ENCODE data around the gene ISL2. TPM values are rescaled to one million over a fixed set of nuclear protein-coding genes. Genes with fewer than 3 reads are reported as not detected.

The ISL2 gene
- total and polyA plus RNA-seq, 9 of the 15 experiments (the other 6 are each of a cell fraction or from before 2014, with no cell fraction given), result 0.15 to 23.7 (median 4.0) TPM

GRCh38 chr15:76342382-76343201, 6.0 kb downstream of the ISL2 start (continued):
- no peak for TF ChIP-seq E2F8 (IDR thresholded peaks at IDR 0.05; ENCODE audit: low read depth, partially characterized antibody)
- no peak for TF ChIP-seq CBX1 (IDR thresholded peaks at IDR 0.05; ENCODE audit: low read depth)
- no peak for TF ChIP-seq DLX4 (CRISPR knock-in tag; IDR thresholded peaks at IDR 0.05)

- no peak overlapping the region for H3K4me2 ChIP-seq (ENCODE audit: insufficient read depth, low read length)
- H3K9me3 ChIP-seq (replicated peaks; ENCODE audit: control insufficient read depth, insufficient read depth, low read depth, low read length), result no peaks in the 10 kb centered on the region; the same call in 1 of the 2 replicates
- no peaks in the 10 kb centered on the region for H3K27me3 ChIP-seq (ENCODE audit: control insufficient read depth in 2 of 2, insufficient read depth in 2 of 2, low read length in 2 of 2)
- H3K79me2 ChIP-seq (ENCODE audit: control insufficient read depth, insufficient read depth, low read length), result peaks cover 24% of the 10 kb centered on the region
- no TSS peak for BruUV-seq (replicated peaks)
- POLR2A ChIA-PET, result interaction anchor here (0.5 to 2.6 kb wide), 4 partner anchors 11 to 52 kb away, joined by 3 to 10 read pairs (median 6); no protein-coding TSS in a partner anchor
- WGBS (ENCODE audit: insufficient coverage, low coverage, missing lambda C conversion rate), result 94% methylated on average over 15 of the region's 16 CpGs
- DNase-seq (ENCODE audit: extremely low read depth in 1 of 4, low spot score in 3 of 4) (no peak), FAIRE-seq (no peak), ATAC-seq (no peak)
- no peaks in the 10 kb centered on the region for H3K9me1 ChIP-seq (ENCODE audit: control insufficient read depth, insufficient read depth, low read length)
- H3K4me3 ChIP-seq, result no peak overlapping the region
- H2AFZ ChIP-seq (ENCODE audit: low read depth, low read length), result no peak overlapping the region
- H3K9ac ChIP-seq (ENCODE audit: insufficient read depth in 1 of 2, low read depth in 2 of 2, low read length in 2 of 2), result no peak overlapping the region
- peaks cover 0 to 34% of the 10 kb centered on the region in 2 experiments; a peak in 3 of 5 replicates for H3K4me1 ChIP-seq (replicated peaks in 1 of 2; ENCODE audit: control insufficient read depth in 2 of 2, insufficient read depth in 2 of 2, low read length in 2 of 2)
- H4K20me1 ChIP-seq (replicated peaks; ENCODE audit: control insufficient read depth, insufficient read depth, low read length), result 0 out of 2 replicates have a peak, but pooled peaks cover 5% of the 10 kb centered on the region
- no peak overlapping the region for H3K27ac ChIP-seq (ENCODE audit: extremely low read depth, low read depth, low read length)
- intact Hi-C loops (cut with micrococcal nuclease), result no loop called here
- CTCF ChIA-PET (ENCODE audit: low intra/inter-chr PET ratio), result no interaction called here
- H3K36me3 ChIP-seq (ENCODE audit: control insufficient read depth, insufficient read depth, low read length), result peaks cover 57% of the 10 kb centered on the region
- in situ Hi-C loops (cut with MboI), result no loop called here
- TF ChIP-seq ETV6 (IDR thresholded peaks at IDR 0.05; ENCODE audit: borderline replicate concordance in 1 of 2, low read depth in 2 of 2, low read length in 1 of 2), result no peak
- no peak for TF ChIP-seq ETV6 (CRISPR knock-in tag; IDR thresholded peaks at IDR 0.05; ENCODE audit: borderline replicate concordance)
- TF ChIP-seq SRSF9 (IDR thresholded peaks at IDR 0.05; ENCODE audit: borderline replicate concordance, low read depth, low read length), result no peak
- TF ChIP-seq BRF2 (IDR thresholded peaks at IDR 0.05; ENCODE audit: borderline replicate concordance, insufficient read depth, insufficient read length), result no peak
- no peak for TF ChIP-seq ETV5 (CRISPR knock-in tag; IDR thresholded peaks at IDR 0.05; ENCODE audit: low read depth)
- no peak for TF ChIP-seq SNAPC5 (CRISPR knock-in tag; IDR thresholded peaks at IDR 0.05)
- no peak for TF ChIP-seq HMGXB4 (CRISPR knock-in tag; IDR thresholded peaks at IDR 0.05)
These were observed 6.9 kb downstream of the ISL2 start for GRCh38 chr15:76343313-76343996.
